Measurements from ENCODE around the gene VWA3A. TPM values are rescaled to one million over a fixed set of nuclear protein-coding genes. Genes with fewer than 3 reads are reported as not detected.

VWA3A gene
- total and polyA plus RNA-seq, 2 of the 8 experiments (the other 6 are each of a cell fraction or from before 2014, with no cell fraction given): 0.05 TPM; not detected in 1

GRCh38 chr16:22071331-22071910, 20.9 kb upstream of the VWA3A start:
- no peaks in the 10 kb centered on the region for H3K23me2 ChIP-seq (ENCODE audit: low read depth, low read length)
- FAIRE-seq (no peak), DNase-seq (ENCODE audit: low read depth in 1 of 2, low spot score in 2 of 2) (no peak)
- peaks cover 0 to under 1% (median 0%) of the 10 kb centered on the region in 4 experiments; a peak in 1 of 8 replicates for H3K36me3 ChIP-seq (ENCODE audit: control insufficient read depth in 2 of 4, insufficient read depth in 4 of 4, low read length in 3 of 4)
- no peak overlapping the region for H2BK15ac ChIP-seq (ENCODE audit: low read length)
- H2AFZ ChIP-seq (ENCODE audit: low read length): no peak overlapping the region
- ChIA-PET CTCF (ENCODE audit: partially characterized antibody) (interaction anchor here (0.6 to 2.6 kb wide), 11 partner anchors 9 to 72 kb away, joined by 3 to 18 read pairs (median 4); no protein-coding TSS in a partner anchor), POLR2A (ENCODE audit: partially characterized antibody) (interaction anchor here (0.9 to 2.1 kb wide), 2 partner anchors 10 to 16 kb away, joined by 3 to 5 read pairs; no protein-coding TSS in a partner anchor)
- H3K27me3 ChIP-seq (replicated peaks in 1 of 4; ENCODE audit: control insufficient read depth in 3 of 4, extremely low read depth in 1 of 4, insufficient read depth in 3 of 4, low read length in 3 of 4): no peaks in the 10 kb centered on the region
- H3K4me2 ChIP-seq (ENCODE audit: insufficient read depth in 1 of 2, low read depth in 2 of 2, low read length in 2 of 2): no peak overlapping the region
- H3K9me3 ChIP-seq (ENCODE audit: insufficient read depth in 2 of 2, low read depth in 1 of 2, low read length in 1 of 2): no peaks in the 10 kb centered on the region
- no peak overlapping the region for H3K14ac ChIP-seq (ENCODE audit: insufficient read length)
- no peak overlapping the region for H2BK20ac ChIP-seq (ENCODE audit: low read length)
- no peak overlapping the region for H2BK5ac ChIP-seq (ENCODE audit: low read depth, low read length)
- no peak overlapping the region for H2BK12ac ChIP-seq (ENCODE audit: low read depth, low read length)
- H3K18ac ChIP-seq (ENCODE audit: extremely low read depth, low read length): no peak overlapping the region
- peaks cover 0 to 5% of the 10 kb centered on the region in 2 experiments; a peak in 1 of 4 replicates for H3K79me2 ChIP-seq (ENCODE audit: control insufficient read depth in 1 of 2, insufficient read depth in 2 of 2, low read length in 2 of 2)
- H3K56ac ChIP-seq (replicated peaks; ENCODE audit: insufficient read length, low read depth, low read length): no peak overlapping the region
- H3K79me1 ChIP-seq (ENCODE audit: low read depth, low read length): no peaks in the 10 kb centered on the region
- no peak overlapping the region for H2AK5ac ChIP-seq (ENCODE audit: low read depth, low read length)
- no peak overlapping the region for H2BK120ac ChIP-seq (replicated peaks; ENCODE audit: low read depth, low read length)
- no peaks in the 10 kb centered on the region for H3K4me1 ChIP-seq (replicated peaks in 1 of 4; ENCODE audit: control insufficient read depth in 3 of 4, insufficient read depth in 4 of 4, low read length in 3 of 4)
- H3K23ac ChIP-seq (ENCODE audit: insufficient read length): no peak overlapping the region
- no peak overlapping the region for H3K9ac ChIP-seq (replicated peaks in 1 of 4; ENCODE audit: extremely low read depth in 1 of 4, low read depth in 3 of 4, low read length in 3 of 4)
- H3K4ac ChIP-seq (replicated peaks; ENCODE audit: insufficient read length, low read depth, low read length): no peak overlapping the region
- H4K91ac ChIP-seq (replicated peaks; ENCODE audit: insufficient read length, low read length): no peak overlapping the region
- 86% methylated on average over 7 of the region's 7 CpGs; no CpG with 5 or more reads in 1 of the 2 experiments for WGBS, 2 experiments (ENCODE audit: extremely low coverage in 1 of 2, insufficient coverage in 1 of 2, insufficient read length in 1 of 2, insufficient replicate concordance in 2 of 2, low coverage in 1 of 2, low lambda C conversion rate in 2 of 2, missing lambda C conversion rate in 1 of 2)
- H3K27ac ChIP-seq (ENCODE audit: low read depth, low read length): no peak overlapping the region
- H4K5ac ChIP-seq (ENCODE audit: insufficient read length, low read depth, low read length): no peak overlapping the region
- no peak overlapping the region for H3K4me3 ChIP-seq (ENCODE audit: extremely low read depth in 1 of 4, insufficient read depth in 2 of 4, low read depth in 3 of 4, low read length in 4 of 4)
- no peak overlapping the region for H4K8ac ChIP-seq (ENCODE audit: extremely low read depth, insufficient read depth, low read length)
- H4K20me1 ChIP-seq (replicated peaks in 1 of 2; ENCODE audit: control insufficient read depth in 1 of 2, insufficient read depth in 2 of 2, low read length in 2 of 2): no peaks in the 10 kb centered on the region
- TF ChIP-seq USF2 (IDR thresholded peaks at IDR 0.05; ENCODE audit: low read length): no peak
- TF ChIP-seq BCL11A (IDR thresholded peaks at IDR 0.05; ENCODE audit: low read depth in 2 of 2, low read length in 2 of 2): no peak
- no peak for TF ChIP-seq CEBPB (IDR thresholded peaks at IDR 0.05; ENCODE audit: low read depth, low read length)
- no peak for TF ChIP-seq TAF7 (optimal IDR thresholded peaks at IDR 0.05; ENCODE audit: borderline replicate concordance, low read depth, low read length)
- no peak for TF ChIP-seq NRF1 (IDR thresholded peaks at IDR 0.05; ENCODE audit: low read depth, low read length)
- no peak for TF ChIP-seq NANOG (IDR thresholded peaks at IDR 0.05; ENCODE audit: insufficient read depth, low read depth, low read length, poor library complexity, severe bottlenecking)
- no peak for TF ChIP-seq SIX5 (IDR thresholded peaks at IDR 0.05; ENCODE audit: low read depth, low read length)
- TF ChIP-seq TBP (IDR thresholded peaks at IDR 0.05; ENCODE audit: low read depth, low read length): no peak
- no peak for TF ChIP-seq HDAC6 (IDR thresholded peaks at IDR 0.05; ENCODE audit: low read depth, low read length)
- TF ChIP-seq BRCA1 (IDR thresholded peaks at IDR 0.05; ENCODE audit: low read depth, low read length): no peak
- no peak for TF ChIP-seq CREB1 (IDR thresholded peaks at IDR 0.05)
- TF ChIP-seq CHD1 (IDR thresholded peaks at IDR 0.05; ENCODE audit: low read depth, low read length): no peak
- no peak for TF ChIP-seq TAF1 (IDR thresholded peaks at IDR 0.05; ENCODE audit: low read depth, low read length)
- TF ChIP-seq GTF2F1 (IDR thresholded peaks at IDR 0.05; ENCODE audit: borderline replicate concordance, low read depth, low read length): no peak

Measured in H1 (cell line).